NCI-H524 treated with DMSO at 0.1 percent for 48 hours (cell line): ENCODE measurements around the gene ATG4D.

Source experiments
- DNase-seq: peaks from one replicate; lab custom pipeline; 2025; lab: John Stamatoyannopoulos, UW

Gene ATG4D

GRCh38 chr19:10543420-10544241, at the start of gene ATG4D:
Gene ATG4D, plus strand, starts transcription at chr19:10543904. Its CDS starts 187 bp downstream, at chr19:10544091.
- DNase-seq = no peak

GRCh38 chr19:10497371-10497770, 46.3 kb upstream of the ATG4D start:
- DNase-seq = no peak

- no peak for DNase-seq
Observed at GRCh38 chr19:10499550-10500246, 44.0 kb upstream of the ATG4D start.

GRCh38 chr19:10500247-10500592, 43.5 kb upstream of the ATG4D start:
- no peak for DNase-seq

GRCh38 chr19:10501971-10502523, 41.7 kb upstream of the ATG4D start:
- no peak for DNase-seq

GRCh38 chr19:10502524-10503001, 41.1 kb upstream of the ATG4D start:
- peak; percentile 67 for DNase-seq

- no peak for DNase-seq
Observed at GRCh38 chr19:10503002-10503789, 40.5 kb upstream of the ATG4D start, which contains the start of gene KEAP1. Gene KEAP1, minus strand, starts transcription at chr19:10503356. Its CDS starts 3,323 bp downstream, at chr19:10500033.

- no peak for DNase-seq
Observed at GRCh38 chr19:10505583-10506229, 38.0 kb upstream of the ATG4D start.

GRCh38 chr19:10508036-10508435, 35.7 kb upstream of the ATG4D start:
- no peak for DNase-seq

GRCh38 chr19:10508707-10509106, 35.0 kb upstream of the ATG4D start:
- no peak for DNase-seq

- DNase-seq = no peak
Observed at GRCh38 chr19:10510301-10510802, 33.4 kb upstream of the ATG4D start.

GRCh38 chr19:10513223-10513622, 30.5 kb upstream of the ATG4D start:
- DNase-seq = no peak

GRCh38 chr19:10514211-10515145, 29.2 kb upstream of the ATG4D start:
- no peak for DNase-seq

GRCh38 chr19:10516064-10516385, 27.7 kb upstream of the ATG4D start:
- no peak for DNase-seq

GRCh38 chr19:10516671-10517286, 26.9 kb upstream of the ATG4D start:
- no peak for DNase-seq

- no peak for DNase-seq
Observed at GRCh38 chr19:10517361-10517759, 26.3 kb upstream of the ATG4D start, which contains the start of gene S1PR5. Gene S1PR5, minus strand, starts transcription at chr19:10517447. Its CDS starts 2,436 bp downstream, at chr19:10515011.

GRCh38 chr19:10517760-10518443, 25.8 kb upstream of the ATG4D start:
- no peak for DNase-seq

GRCh38 chr19:10518444-10519361, 25.0 kb upstream of the ATG4D start:
- peak; percentile 71 for DNase-seq
